AG09309 (cell line): ENCODE measurements around the gene ATP1A3.

Source experiments
- DNase-seq: peaks from one replicate; pipeline ENCODE4 v3.0.0-alpha.2; 2010; ENCODE audit warnings: low read depth
- H3K4me3 ChIP-seq: 2 replicates; pipeline ENCODE4 v1.5.1; 2011; ENCODE audit warnings: mild to moderate bottlenecking, low read depth, low read length, moderate library complexity; ENCODE audit not compliant: control insufficient read depth
- TF ChIP-seq, protein P1 (sequence below): IDR thresholded peaks from 2 replicates; pipeline ENCODE4 v1.5.1; 2011; ENCODE audit warnings: mild to moderate bottlenecking, low read depth, low read length, inconsistent platforms; ENCODE audit not compliant: insufficient read depth, control insufficient read depth; ENCODE audit errors: missing control alignments

ATP1A3 gene

DNA sequence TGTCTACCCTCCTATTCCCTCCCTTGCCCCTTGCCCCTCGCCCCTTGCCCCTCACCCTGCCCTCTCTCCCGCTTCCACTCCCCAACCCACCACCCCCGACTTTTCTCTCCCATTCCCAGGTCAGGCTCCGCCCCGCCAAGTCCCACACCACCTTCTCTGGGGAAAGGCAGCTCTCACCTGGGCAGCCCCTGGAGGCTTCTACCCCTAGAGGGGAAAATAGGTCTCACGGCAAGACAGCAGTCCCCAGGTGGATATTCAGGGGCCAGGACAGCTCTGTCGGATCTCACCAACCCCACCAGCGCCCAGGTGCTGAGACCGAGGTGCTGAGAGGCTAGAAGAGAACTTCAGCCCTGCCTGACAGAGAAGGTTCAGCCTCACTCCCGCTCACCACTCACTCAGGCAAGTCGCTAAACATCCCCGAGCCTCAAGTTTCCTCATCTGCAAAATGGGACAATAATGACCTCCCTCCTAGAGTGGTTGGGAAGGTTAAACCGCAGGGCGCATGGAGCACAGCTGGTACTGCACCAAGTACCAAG, 64.4 kb downstream of the ATP1A3 start:
- H3K4me3 ChIP-seq = no peak overlapping the region
- TF ChIP-seq, protein P1, sequence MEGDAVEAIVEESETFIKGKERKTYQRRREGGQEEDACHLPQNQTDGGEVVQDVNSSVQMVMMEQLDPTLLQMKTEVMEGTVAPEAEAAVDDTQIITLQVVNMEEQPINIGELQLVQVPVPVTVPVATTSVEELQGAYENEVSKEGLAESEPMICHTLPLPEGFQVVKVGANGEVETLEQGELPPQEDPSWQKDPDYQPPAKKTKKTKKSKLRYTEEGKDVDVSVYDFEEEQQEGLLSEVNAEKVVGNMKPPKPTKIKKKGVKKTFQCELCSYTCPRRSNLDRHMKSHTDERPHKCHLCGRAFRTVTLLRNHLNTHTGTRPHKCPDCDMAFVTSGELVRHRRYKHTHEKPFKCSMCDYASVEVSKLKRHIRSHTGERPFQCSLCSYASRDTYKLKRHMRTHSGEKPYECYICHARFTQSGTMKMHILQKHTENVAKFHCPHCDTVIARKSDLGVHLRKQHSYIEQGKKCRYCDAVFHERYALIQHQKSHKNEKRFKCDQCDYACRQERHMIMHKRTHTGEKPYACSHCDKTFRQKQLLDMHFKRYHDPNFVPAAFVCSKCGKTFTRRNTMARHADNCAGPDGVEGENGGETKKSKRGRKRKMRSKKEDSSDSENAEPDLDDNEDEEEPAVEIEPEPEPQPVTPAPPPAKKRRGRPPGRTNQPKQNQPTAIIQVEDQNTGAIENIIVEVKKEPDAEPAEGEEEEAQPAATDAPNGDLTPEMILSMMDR = no peak

GRCh38 chr19:41928754-41929535, 65.1 kb downstream of the ATP1A3 start:
- TF ChIP-seq, protein P1 = no peak
- no peak for DNase-seq
- peak overlapping the region; percentile 22 for H3K4me3 ChIP-seq

More for the DNA sequence above, 64.4 kb downstream of the ATP1A3 start:
- DNase-seq = no peak

- peak within 1 kb of the TSS; percentile 22 for H3K4me3 ChIP-seq
- no peak for DNase-seq
- TF ChIP-seq, protein P1 = no peak
Measured at GRCh38 chr19:41928221-41928683, 65.8 kb downstream of the ATP1A3 start, which contains the start of gene ERFL. Gene ERFL, minus strand, starts transcription at chr19:41928449. Its CDS starts 15,530 bp downstream, at chr19:41912919.

- no peak for DNase-seq
- peak overlapping the region; percentile 22 for H3K4me3 ChIP-seq
- TF ChIP-seq, protein P1 = no peak
Measured at GRCh38 chr19:41927497-41928192, 66.4 kb downstream of the ATP1A3 start.

GRCh38 chr19:41926763-41927496, 67.1 kb downstream of the ATP1A3 start:
- no peak for DNase-seq
- TF ChIP-seq, protein P1 = no peak
- no peak overlapping the region for H3K4me3 ChIP-seq
